Spleen (tissue), 7 donors: Measurements from ENCODE around the gene TEAD1.

ENCODE experiments used
- POLR2AphosphoS5 ChIP-seq, 3 donors: sonication (generic); formaldehyde crosslinking; IDR thresholded peaks; one replicate each; pipeline ENCODE4 v1.5.1; 2017; ENCODE audit warnings: antibody characterized with exemption in 3 of 3
- TF ChIP-seq, protein P1 (sequence below), 11 experiments: fragments of 200-600 bp in 7 of 11; fragments of 450-650 bp in 4 of 11; sonication (generic) in 4 of 11; IDR thresholded peaks in 8 of 11; conservative IDR thresholded peaks in 3 of 11; 1 replicate in 7 of 11; 2 replicates in 4 of 11; pipeline versions ENCODE4 v1.4.0 to v1.8.0; 2016 to 2021; ENCODE audit warnings: antibody characterized with exemption in 11 of 11, inconsistent platforms in 4 of 11, mild to moderate bottlenecking in 1 of 11
- donor health status: DM: no; HTN: no; CAD: no; lungs with moderate emphysema.
- donor health status: DM: no; HTN: no; CAD: no.
- donor health status: DM: no; HTN: no; CAD: no.

DNA sequence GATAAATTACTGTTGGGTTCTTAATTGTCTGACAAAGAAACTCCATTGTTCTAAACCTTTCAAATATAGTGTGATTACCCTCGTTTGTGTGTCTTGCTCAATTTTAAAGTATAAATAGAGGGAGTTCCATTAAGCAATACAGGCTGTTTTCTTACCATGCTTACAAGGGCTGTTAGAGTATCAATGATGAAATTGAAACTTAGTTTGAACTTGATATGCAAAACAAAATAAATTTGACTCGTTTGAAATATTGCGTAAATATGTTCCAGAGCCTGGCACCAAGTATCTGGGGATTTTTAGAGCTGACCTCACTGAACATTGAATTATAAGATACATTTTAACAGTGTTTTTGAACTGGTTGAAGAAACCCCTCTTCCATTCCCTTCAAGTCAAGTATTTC, 31.7 kb downstream of the TEAD1 start:
- TF ChIP-seq, protein P1, sequence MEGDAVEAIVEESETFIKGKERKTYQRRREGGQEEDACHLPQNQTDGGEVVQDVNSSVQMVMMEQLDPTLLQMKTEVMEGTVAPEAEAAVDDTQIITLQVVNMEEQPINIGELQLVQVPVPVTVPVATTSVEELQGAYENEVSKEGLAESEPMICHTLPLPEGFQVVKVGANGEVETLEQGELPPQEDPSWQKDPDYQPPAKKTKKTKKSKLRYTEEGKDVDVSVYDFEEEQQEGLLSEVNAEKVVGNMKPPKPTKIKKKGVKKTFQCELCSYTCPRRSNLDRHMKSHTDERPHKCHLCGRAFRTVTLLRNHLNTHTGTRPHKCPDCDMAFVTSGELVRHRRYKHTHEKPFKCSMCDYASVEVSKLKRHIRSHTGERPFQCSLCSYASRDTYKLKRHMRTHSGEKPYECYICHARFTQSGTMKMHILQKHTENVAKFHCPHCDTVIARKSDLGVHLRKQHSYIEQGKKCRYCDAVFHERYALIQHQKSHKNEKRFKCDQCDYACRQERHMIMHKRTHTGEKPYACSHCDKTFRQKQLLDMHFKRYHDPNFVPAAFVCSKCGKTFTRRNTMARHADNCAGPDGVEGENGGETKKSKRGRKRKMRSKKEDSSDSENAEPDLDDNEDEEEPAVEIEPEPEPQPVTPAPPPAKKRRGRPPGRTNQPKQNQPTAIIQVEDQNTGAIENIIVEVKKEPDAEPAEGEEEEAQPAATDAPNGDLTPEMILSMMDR (IDR thresholded peaks at IDR 0.05 in 8 of 11, conservative IDR thresholded peaks at IDR 0.05 in 3 of 11): no peak
- TF ChIP-seq POLR2AphosphoS5 (IDR thresholded peaks at IDR 0.05): no peak
